NCI-H748 (cell line): ENCODE results near the gene FBXL19.

Source experiments
- DNase-seq: peaks from one replicate; lab custom pipeline; 2025; ENCODE audit not compliant: unreplicated experiment; lab: John Stamatoyannopoulos, UW

The FBXL19 gene

DNA sequence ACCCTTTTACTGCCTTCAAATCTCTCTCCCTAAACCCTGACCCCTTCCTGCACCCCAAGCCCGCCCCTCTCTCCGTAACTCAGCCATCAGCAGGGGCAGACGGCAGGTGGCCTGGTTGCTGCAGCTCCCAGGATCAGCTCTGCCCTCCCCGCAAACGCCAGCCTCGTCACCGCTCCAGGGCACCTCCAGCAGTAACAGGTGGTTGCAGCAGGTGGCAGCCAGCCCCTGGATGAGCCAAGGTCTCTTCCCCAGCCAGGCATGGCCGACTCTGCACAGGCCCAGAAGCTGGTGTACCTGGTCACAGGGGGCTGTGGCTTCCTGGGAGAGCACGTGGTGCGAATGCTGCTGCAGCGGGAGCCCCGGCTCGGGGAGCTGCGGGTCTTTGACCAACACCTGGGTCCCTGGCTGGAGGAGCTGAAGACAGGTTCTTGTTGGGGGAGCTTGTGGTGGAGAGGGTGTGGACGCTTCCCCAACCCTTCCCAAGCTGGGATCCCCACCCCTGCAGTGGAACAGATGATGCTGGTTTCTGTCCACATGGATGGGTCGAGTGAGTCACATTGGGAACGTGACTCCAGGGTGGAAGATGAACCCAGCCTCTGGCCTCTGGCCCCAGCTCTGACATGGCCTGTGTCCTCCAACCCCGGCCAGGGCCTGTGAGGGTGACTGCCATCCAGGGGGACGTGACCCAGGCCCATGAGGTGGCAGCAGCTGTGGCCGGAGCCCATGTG, 62.2 kb downstream of the FBXL19 start:
- peak; percentile 43 for DNase-seq

GRCh38 chr16:30986129-30986991, 63.0 kb downstream of the FBXL19 start:
- DNase-seq: no peak

DNA sequence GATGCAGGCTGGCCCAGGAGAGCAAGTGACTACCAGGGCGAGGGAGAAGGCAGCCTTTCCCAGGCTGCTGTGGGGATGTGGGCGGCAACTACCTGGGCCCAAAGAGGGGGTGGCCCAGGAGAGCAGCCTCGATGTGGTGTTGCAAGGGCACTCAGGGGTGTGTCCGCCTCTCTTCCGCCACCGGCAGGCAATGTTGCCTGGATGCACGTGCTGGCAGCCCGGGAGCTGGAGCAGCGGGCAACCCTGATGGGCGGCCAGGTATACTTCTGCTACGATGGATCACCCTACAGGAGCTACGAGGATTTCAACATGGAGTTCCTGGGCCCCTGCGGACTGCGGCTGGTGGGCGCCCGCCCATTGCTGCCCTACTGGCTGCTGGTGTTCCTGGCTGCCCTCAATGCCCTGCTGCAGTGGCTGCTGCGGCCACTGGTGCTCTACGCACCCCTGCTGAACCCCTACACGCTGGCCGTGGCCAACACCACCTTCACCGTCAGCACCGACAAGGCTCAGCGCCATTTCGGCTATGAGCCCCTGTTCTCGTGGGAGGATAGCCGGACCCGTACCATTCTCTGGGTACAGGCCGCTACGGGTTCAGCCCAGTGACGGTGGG, 64.3 kb downstream of the FBXL19 start:
- no peak for DNase-seq

DNA sequence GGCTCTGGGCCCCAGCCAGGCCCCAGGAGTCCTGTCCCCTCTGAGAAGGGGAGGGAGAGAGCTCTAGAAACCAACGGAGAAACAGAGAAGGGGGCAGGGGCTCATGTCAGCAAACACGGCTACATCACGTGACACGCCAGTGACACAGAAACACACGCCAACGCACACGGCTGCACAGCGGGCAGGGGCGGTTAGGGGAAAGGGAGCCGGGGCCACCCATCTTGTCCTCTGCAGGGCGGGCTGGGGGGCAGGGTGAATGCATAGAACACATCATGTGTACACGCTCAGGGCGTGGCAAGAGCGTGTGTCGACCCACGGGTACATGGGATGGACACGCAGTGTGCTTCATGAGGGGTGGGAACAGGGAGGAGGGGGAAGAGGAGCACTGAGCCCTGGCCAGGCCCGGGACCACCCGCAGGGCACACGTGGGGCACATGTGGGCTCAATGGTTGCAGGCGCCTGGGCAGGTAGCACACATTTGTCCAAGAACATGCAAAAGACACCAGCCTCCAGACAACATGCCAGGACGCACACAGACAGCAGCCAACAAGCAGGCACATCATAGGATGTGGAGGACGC, 66.2 kb downstream of the FBXL19 start:
- no peak for DNase-seq

GRCh38 chr16:30990105-30990504, 66.7 kb downstream of the FBXL19 start:
- no peak for DNase-seq

DNA sequence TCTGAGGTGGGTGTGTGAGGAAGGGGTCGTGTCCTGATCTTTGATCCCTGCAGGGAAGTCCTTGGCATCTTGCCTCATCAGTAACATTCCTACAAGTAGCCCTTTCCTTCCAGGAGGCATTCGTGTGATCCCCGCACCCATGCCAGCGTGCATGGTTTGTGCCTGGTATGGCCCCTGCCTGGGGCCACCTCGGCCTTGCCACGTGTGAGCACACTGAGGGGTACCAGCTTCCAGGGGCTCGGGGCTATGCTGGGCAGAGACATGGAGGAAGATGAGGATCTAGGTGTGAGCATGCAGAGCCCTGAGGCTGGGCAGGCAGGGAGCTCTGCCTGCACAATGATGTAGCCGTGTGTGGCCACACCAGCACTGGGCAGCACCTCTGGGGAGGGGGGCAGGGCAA, 67.7 kb downstream of the FBXL19 start:
- no peak for DNase-seq

DNA sequence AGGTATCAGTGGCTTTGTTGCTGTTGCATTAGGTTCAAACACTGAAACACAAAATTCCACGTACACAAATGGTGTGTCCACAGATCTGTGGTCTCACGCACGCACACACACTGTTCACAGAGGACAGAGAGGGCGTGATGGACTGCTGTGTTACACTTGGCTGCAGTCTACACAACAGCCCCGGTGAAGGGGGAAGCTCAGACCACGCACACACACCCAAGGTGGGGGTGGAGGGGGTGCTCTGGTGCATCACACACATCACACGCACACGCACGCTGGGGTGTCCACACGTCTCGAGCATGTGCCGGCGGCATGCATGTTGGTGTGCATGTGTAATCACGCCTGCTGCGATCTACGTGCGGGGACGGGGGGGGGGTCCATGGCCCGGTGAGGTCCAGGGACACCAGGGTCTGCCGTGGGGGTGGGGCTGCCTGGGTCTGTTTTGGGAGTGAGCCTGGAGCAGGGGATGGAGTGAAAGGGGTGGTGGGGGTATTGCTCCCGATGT, 69.0 kb downstream of the FBXL19 start:
- no peak for DNase-seq

DNA sequence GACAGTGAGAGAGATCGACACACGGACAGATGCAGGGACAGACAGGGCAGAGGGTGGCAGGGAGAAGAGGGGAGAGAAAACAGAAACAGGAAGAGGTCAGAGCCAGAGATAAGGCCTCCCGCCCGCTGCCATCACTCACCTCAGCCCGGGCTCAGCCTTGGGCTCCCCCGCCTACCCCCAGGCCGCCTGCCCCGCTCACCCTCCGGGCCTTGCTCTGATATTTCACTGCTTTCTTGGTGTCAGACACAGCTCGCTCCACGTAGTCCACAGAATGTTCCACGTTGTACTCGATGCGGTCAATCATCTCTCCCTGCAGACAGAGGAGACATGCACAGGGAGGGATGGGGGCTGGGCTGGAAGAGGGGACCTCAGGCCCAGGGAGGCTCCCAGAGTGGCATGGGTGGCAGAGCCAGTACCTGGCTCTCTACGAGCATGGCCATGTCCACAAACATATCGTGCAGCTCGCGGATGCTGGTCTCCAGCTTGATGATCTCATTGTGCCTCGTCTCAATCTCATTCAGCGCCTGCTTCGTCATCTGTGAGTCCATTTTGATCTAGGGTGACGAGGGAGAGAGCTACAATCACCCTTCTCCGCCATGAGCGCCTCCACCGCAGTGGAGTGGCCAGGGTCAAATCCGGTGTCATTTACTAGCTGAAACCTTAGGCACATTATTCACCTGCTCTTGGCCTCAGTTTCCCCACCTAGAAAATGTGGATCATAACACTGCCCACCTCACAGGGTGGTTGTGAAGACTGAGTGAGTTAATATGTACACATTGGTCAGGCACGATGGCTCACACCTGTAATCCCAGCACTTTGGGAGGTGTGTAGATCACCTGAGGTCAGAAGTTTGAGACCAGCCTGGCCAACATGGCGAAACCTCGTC, 69.8 kb downstream of the FBXL19 start:
- no peak for DNase-seq

DNA sequence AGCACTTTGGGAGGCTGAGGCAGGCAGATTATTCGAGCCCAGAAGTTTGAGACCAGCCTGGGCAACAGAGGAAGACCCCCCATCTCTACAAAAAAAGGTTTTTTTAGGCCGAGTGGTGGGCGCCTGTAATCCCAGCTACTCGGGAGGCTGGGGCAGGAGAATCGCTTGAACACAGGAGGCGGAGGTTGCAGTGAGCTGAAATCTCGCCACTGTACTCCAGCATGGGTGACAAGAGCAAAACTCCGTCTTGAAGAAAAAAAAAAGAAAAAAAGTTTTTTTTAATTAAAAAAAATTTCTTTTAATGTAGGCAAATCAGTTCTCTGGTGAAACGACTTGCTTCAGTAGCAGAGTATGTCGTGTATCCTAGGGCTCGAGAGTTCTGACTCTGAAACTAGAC, 72.6 kb downstream of the FBXL19 start:
- no peak for DNase-seq

GRCh38 chr16:30996324-30996984, 73.1 kb downstream of the FBXL19 start:
- no peak for DNase-seq

GRCh38 chr16:30996985-30997724, 73.8 kb downstream of the FBXL19 start:
- DNase-seq: peak; percentile 54

DNA sequence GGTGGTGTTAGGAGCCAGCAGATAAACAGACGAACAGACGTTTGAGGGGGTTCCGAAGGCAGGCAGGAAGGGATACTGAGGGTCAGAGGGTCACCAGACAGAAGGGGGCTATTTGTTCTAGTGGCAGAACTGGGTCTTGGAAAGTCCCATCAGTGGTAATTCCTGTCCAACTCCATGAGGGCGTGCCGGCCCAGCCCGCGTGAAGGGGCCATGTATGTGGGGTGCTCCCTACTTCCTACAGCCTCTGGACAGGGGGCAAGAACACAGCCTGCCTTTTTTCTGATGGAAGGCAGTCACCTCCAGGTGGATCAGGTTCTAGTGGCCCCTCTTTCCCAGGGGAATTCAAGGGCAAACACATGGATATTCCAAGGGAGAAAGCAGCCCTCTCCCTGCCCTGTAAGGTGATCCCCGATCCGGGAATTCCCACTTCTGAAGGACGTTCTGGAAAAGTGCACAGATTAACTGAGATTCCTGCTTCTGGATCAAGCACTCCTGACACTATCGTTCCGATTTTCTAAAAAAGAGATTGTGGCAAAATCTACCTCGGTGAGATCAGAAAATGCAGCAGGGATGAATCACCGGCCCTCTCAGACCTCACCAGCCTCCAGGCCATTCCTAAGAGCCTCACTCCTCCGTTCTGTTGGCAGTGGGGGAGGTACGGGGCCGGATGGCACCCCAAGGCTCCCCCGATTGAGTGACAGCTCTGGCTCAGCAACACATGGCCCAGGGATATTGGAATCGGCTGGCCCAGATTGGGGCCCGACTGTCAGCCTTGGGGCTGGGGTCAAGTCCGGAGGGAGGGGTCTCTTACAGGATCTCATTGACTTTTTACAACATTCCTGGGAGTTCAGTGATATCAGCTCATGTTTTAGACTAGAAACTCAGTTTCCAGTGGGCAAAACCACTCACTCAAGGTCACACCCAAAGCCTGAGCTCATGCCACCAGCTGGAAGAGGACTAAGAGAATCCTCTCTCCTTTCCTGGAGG, 74.6 kb downstream of the FBXL19 start:
- no peak for DNase-seq
